ENCODE measurements around the gene PTPRA.
"Not testable (repeated sequence)": the region's sequence is repeated elsewhere in the genome, so short reads cannot be mapped to it uniquely, and the experiment has no call there.

PTPRA gene

DNA sequence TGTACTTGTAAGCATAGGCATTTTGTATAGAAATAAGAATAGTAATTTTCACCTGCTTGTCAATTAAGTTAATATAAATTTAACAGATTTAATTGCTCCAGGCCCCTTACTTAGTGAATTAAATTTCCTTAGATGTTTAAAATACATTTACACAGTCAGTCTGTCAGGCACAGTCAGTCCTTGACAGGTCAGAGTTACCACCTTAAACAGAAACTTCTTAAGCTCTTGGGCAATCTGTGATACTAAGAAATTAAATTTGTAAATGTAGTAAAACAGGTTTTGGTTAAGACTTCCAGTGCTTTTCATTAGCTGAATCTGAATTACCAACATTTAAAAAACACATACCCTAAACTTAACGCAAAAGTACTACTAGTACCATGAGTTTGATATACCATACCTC, 15.9 kb downstream of the PTPRA start:
- no peak for DNase-seq

- no peak for DNase-seq
These were observed 16.5 kb downstream of the PTPRA start for GRCh38 chr20:2889797-2890196.

- DNase-seq = no peak
These were observed 17.5 kb downstream of the PTPRA start for GRCh38 chr20:2890742-2891141.

DNA sequence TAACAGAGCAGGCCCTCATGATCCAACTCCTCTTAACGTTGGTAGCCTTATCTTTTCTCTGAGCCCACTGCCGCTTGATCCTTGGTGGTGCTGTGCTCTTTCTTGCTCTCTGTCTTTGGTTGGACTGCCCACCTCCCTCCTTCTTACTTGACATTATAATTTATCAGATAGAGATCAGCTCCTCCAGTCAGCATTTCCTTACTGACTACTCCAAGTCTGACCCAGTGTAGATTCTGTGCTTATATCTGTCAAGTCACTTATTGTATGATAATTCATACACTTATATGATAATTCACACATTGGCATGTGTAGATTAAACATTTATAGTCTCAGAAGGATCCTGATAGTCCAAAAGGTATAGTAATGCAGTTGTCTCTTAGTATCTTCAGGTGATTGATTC, 18.1 kb downstream of the PTPRA start:
- DNase-seq = no peak

GRCh38 chr20:2892376-2892775, 19.1 kb downstream of the PTPRA start:
- no peak for DNase-seq

- DNase-seq = no peak
These were observed 20.9 kb downstream of the PTPRA start for GRCh38 chr20:2894221-2894620.

GRCh38 chr20:2895154-2895553, 21.9 kb downstream of the PTPRA start:
- not testable (repeated sequence) for DNase-seq

GRCh38 chr20:2899243-2899642, 26.0 kb downstream of the PTPRA start:
- DNase-seq = no peak

- DNase-seq = peak; percentile 40
These were observed 27.7 kb downstream of the PTPRA start for GRCh38 chr20:2900845-2901592.

DNA sequence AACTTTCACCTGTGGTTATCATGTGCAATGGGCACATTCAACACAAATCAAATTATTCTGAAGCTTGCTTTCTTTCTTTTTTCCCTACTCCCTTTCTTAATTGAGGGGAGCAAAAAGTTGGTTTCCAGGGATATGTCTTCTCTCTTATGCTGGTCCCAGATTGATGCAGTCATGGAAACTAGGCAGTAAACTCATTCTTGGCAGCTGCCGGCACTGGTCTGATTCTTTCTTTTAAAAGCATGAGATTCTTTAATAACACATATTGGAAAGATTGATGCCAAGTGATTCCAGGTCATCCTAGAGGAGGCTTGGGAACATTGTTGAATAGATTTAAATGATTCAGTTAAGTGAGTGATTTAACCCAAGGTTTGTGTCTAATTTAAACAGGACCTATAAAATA, 29.0 kb downstream of the PTPRA start:
- DNase-seq = no peak

GRCh38 chr20:2902818-2903217, 29.5 kb downstream of the PTPRA start:
- no peak for DNase-seq

GRCh38 chr20:2903686-2904085, 30.4 kb downstream of the PTPRA start:
- DNase-seq = no peak

GRCh38 chr20:2907519-2907918, 34.2 kb downstream of the PTPRA start:
- DNase-seq = no peak

DNA sequence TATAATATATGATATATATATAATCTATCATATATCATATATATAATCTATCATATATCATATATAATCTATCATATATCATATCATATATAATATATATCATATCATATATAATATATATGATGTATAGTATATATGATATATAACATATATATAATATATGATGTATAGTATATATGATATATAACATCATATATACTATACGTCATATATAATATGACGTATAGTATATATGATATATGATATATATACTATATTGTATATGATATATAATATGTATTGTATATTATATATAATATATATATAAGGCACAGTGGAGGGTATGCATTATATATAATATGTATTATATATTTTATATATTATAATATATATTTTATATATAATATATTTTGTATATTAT, 36.7 kb downstream of the PTPRA start:
- DNase-seq = no peak

DNA sequence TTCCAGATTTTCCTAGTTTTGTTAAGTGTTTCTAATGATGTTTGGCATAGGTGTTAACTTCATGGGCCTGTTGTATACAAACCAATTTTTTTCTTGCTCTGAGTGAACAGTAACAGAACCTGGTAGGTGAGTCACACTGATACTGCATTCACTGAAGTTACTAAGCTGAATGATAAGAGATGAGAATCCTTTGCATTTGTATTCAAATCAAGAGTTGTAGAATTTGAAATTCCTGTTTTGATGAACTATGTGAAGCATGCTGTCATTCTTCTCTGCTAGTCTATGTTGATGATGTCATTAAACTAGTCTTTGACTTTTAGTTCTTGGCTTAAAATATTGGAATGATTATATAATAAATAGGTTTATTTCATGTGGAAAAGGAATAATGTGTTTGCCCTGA, 37.9 kb downstream of the PTPRA start:
- DNase-seq = no peak

- DNase-seq = peak; percentile 64
These were observed 40.9 kb downstream of the PTPRA start for GRCh38 chr20:2914160-2914559.

DNA sequence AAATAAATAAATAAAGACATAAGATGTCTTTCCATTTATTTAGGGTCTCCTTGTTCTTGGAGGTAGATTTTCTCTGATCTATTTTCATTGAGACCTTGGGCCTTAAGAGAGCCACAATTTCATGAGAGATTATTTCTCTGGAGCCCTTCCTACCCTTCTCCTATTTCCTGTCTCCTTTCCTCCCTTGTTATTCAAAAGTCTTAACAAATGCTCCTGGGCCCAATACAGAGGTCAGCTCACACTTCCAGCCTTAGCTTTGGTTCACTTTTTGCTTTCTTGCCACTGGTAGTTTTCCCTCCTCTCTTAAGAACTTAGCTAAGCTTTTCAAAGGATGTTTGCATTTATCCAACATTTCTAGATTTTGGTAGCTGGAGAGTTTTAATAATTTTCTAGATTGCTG, 44.0 kb downstream of the PTPRA start:
- DNase-seq = no peak

GRCh38 chr20:2918096-2919049, 45.1 kb downstream of the PTPRA start:
- DNase-seq = no peak

GRCh38 chr20:2919518-2920245, 46.4 kb downstream of the PTPRA start:
- DNase-seq = no peak

DNA sequence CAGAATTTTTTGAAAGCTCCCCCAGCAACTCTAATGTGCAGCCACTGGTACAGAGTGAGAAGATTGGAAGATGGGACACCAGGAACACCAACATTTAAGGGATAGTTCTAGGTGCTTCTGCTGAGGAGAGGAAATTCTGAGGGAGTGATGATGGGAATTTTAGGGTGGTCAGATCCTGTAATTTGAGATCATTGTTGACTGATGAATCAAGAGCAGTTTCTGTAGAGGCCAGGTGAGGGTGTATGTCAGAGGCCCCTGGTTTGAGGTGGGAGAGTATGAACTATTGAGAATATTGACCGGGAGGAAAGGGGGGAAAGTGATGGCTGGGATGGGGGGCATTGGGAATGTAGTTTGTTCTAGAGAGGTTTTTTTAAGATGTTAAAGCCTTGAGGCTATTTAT, 47.2 kb downstream of the PTPRA start:
- no peak for DNase-seq

GRCh38 chr20:2921506-2921905, 48.2 kb downstream of the PTPRA start:
- no peak for DNase-seq

DNA sequence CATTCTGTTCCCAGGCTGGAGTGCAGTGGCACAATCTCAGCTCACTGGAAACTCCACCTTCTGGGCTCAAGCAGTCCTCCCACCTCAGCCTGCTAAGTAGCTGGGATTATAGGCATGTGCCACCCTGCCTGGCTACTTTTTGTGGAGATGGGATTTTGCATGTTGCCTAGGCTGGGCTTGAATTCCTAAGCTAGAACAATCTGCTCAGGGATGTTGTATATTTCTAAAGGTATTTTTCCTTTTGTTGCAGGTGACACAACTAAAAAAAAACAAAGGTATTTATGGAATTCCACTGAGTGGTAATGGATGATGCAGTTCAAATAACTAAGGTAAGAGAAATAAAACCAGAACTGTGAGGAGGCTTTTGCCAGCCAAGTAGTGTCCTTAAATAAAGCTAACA, 49.7 kb downstream of the PTPRA start:
- DNase-seq = no peak

GRCh38 chr20:2930538-2930937, 57.3 kb downstream of the PTPRA start:
- DNase-seq = no peak

Data from hematopoietic multipotent progenitor cell treated with erythropoietin and hydrocortisone succinate and interleukin-3 and kit ligand, for 4 days (in vitro differentiated cells).